ENCODE measurements around the gene EI24.

The EI24 gene

GRCh38 chr11:125583496-125583895, 14.2 kb downstream of the EI24 start:
- Histone ChIP-seq H3K4me1 (ENCODE audit: insufficient read depth, low read length) (no peaks in the 10 kb centered on the region), H3K27me3 (ENCODE audit: insufficient read depth, low read length) (no peaks in the 10 kb centered on the region), H3K36me3 (ENCODE audit: insufficient read depth, low read depth, low read length) (peaks cover 62% of the 10 kb centered on the region), H3K9ac (ENCODE audit: low read depth, low read length) (no peak overlapping the region), H3K4me3 (ENCODE audit: low read length) (no peak overlapping the region), H3K27ac (ENCODE audit: low read length) (no peak overlapping the region), H3K9me3 (ENCODE audit: insufficient read depth, low read depth, low read length) (no peaks in the 10 kb centered on the region)

- Histone ChIP-seq H3K4me3 (ENCODE audit: low read length) (no peak overlapping the region), H3K9me3 (ENCODE audit: insufficient read depth, low read depth, low read length) (no peaks in the 10 kb centered on the region), H3K4me1 (ENCODE audit: insufficient read depth, low read length) (no peaks in the 10 kb centered on the region), H3K9ac (ENCODE audit: low read depth, low read length) (no peak overlapping the region), H3K27me3 (ENCODE audit: insufficient read depth, low read length) (no peaks in the 10 kb centered on the region), H3K36me3 (ENCODE audit: insufficient read depth, low read depth, low read length) (peaks cover 42% of the 10 kb centered on the region), H3K27ac (ENCODE audit: low read length) (no peak overlapping the region)
Observed at GRCh38 chr11:125585487-125585886, 16.2 kb downstream of the EI24 start.

- Histone ChIP-seq H3K4me3 (ENCODE audit: low read length) (no peak overlapping the region), H3K27me3 (ENCODE audit: insufficient read depth, low read length) (no peaks in the 10 kb centered on the region), H3K9me3 (ENCODE audit: insufficient read depth, low read depth, low read length) (no peaks in the 10 kb centered on the region), H3K27ac (ENCODE audit: low read length) (no peak overlapping the region), H3K9ac (ENCODE audit: low read depth, low read length) (no peak overlapping the region), H3K36me3 (ENCODE audit: insufficient read depth, low read depth, low read length) (peaks cover 33% of the 10 kb centered on the region), H3K4me1 (ENCODE audit: insufficient read depth, low read length) (no peaks in the 10 kb centered on the region)
Observed at GRCh38 chr11:125586623-125587022, 17.3 kb downstream of the EI24 start.

DNA sequence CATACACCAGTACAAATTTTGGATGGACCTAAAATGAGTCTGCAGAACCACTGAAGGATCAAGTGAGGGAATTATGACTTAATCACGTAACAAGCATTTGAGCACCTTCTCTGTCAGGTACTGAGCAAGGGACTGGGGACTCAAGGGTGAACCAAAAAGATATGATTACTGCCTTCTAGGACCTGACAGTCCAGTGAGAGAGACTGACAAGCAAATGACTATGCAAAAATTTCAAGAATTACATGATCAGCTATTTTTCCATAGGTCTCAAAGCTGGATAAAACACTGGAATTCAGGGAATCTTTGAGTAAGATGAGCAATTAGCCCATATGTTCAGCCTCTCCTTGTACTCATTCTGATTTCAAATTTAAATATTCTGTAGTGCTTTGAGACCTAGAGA, 18.2 kb downstream of the EI24 start:
- H3K36me3 ChIP-seq (ENCODE audit: insufficient read depth, low read depth, low read length): peaks cover 25% of the 10 kb centered on the region
- no peak overlapping the region for H3K4me3 ChIP-seq (ENCODE audit: low read length)
- H3K9ac ChIP-seq (ENCODE audit: low read depth, low read length): 0 out of 2 replicates have a peak overlapping the region, but pooled peaks have one; percentile 7

GRCh38 chr11:125588505-125588904, 19.2 kb downstream of the EI24 start:
- Histone ChIP-seq H3K9ac (ENCODE audit: low read depth, low read length) (no peak overlapping the region), H3K27me3 (ENCODE audit: insufficient read depth, low read length) (no peaks in the 10 kb centered on the region), H3K4me3 (ENCODE audit: low read length) (no peak overlapping the region), H3K36me3 (ENCODE audit: insufficient read depth, low read depth, low read length) (peaks cover 14% of the 10 kb centered on the region), H3K4me1 (ENCODE audit: insufficient read depth, low read length) (peaks cover 2% of the 10 kb centered on the region; the same call in 1 of the 2 replicates), H3K27ac (ENCODE audit: low read length) (no peak overlapping the region), H3K9me3 (ENCODE audit: insufficient read depth, low read depth, low read length) (no peaks in the 10 kb centered on the region)

More for the DNA sequence above, 18.2 kb downstream of the EI24 start:
- H3K9me3 ChIP-seq (ENCODE audit: insufficient read depth, low read depth, low read length): no peaks in the 10 kb centered on the region
- no peaks in the 10 kb centered on the region for H3K4me1 ChIP-seq (ENCODE audit: insufficient read depth, low read length)
- no peak overlapping the region for H3K27ac ChIP-seq (ENCODE audit: low read length)
- H3K27me3 ChIP-seq (ENCODE audit: insufficient read depth, low read length): no peaks in the 10 kb centered on the region

GRCh38 chr11:125591649-125592304, 22.5 kb downstream of the EI24 start:
- H3K9ac ChIP-seq (ENCODE audit: low read depth, low read length): peak overlapping the region; percentile 98
- no peaks in the 10 kb centered on the region for H3K27me3 ChIP-seq (ENCODE audit: insufficient read depth, low read length)
- peak overlapping the region; percentile 98 for H3K4me3 ChIP-seq (ENCODE audit: low read length)
- H3K4me1 ChIP-seq (ENCODE audit: insufficient read depth, low read length): peaks cover 4% of the 10 kb centered on the region; the same call in 1 of the 2 replicates
- H3K27ac ChIP-seq (ENCODE audit: low read length): peak overlapping the region; percentile 74
- H3K9me3 ChIP-seq (ENCODE audit: insufficient read depth, low read depth, low read length): no peaks in the 10 kb centered on the region
- H3K36me3 ChIP-seq (ENCODE audit: insufficient read depth, low read depth, low read length): peaks cover 12% of the 10 kb centered on the region

GRCh38 chr11:125592305-125593113, 23.2 kb downstream of the EI24 start, which contains the start of gene STT3A:
Gene STT3A, plus strand, starts transcription at chr11:125592852. Its CDS starts 3,064 bp downstream, at chr11:125595916.
- H3K27me3 ChIP-seq (ENCODE audit: insufficient read depth, low read length): no peaks in the 10 kb centered on the region
- H3K9ac ChIP-seq (ENCODE audit: low read depth, low read length): peak within 1 kb of the TSS; percentile 98
- peaks cover 19% of the 10 kb centered on the region for H3K36me3 ChIP-seq (ENCODE audit: insufficient read depth, low read depth, low read length)
- H3K4me1 ChIP-seq (ENCODE audit: insufficient read depth, low read length): peaks cover 4% of the 10 kb centered on the region; the same call in 1 of the 2 replicates
- H3K27ac ChIP-seq (ENCODE audit: low read length): peak within 1 kb of the TSS; percentile 74
- no peaks in the 10 kb centered on the region for H3K9me3 ChIP-seq (ENCODE audit: insufficient read depth, low read depth, low read length)
- H3K4me3 ChIP-seq (ENCODE audit: low read length): peak within 1 kb of the TSS; percentile 98

GRCh38 chr11:125593114-125593820, 24.0 kb downstream of the EI24 start:
- Histone ChIP-seq H3K27ac (ENCODE audit: low read length) (peak overlapping the region; percentile 23), H3K4me3 (ENCODE audit: low read length) (peak overlapping the region; percentile 98)

DNA sequence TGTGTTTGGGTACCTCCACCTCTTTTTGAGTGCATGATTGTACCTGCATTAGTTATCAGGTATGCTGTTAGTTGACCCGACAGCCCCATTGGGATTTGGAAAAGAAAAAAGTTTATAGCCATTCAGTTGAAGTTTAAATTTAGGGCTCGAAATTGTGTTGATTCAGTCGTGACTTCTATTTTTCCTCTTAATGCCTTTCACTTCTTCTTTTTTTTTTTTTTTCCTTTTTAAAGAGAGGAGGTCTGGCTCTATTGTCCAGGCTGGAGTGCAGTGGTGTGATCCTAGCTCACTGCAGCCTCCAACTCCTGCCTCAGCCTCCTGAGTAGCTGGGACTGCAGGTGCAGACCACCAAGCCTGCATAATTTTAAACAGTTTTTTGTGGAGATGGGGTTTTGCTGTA, 25.7 kb downstream of the EI24 start:
- no peaks in the 10 kb centered on the region for H3K27me3 ChIP-seq (ENCODE audit: insufficient read depth, low read length)
- H3K4me3 ChIP-seq (ENCODE audit: low read length): no peak overlapping the region
- peaks cover 4% of the 10 kb centered on the region; the same call in 1 of the 2 replicates for H3K4me1 ChIP-seq (ENCODE audit: insufficient read depth, low read length)
- no peak overlapping the region for H3K9ac ChIP-seq (ENCODE audit: low read depth, low read length)
- H3K27ac ChIP-seq (ENCODE audit: low read length): no peak overlapping the region
- H3K36me3 ChIP-seq (ENCODE audit: insufficient read depth, low read depth, low read length): peaks cover 39% of the 10 kb centered on the region
- H3K9me3 ChIP-seq (ENCODE audit: insufficient read depth, low read depth, low read length): no peaks in the 10 kb centered on the region

More at GRCh38 chr11:125593114-125593820, 24.0 kb downstream of the EI24 start:
- peaks cover 4% of the 10 kb centered on the region; the same call in 1 of the 2 replicates for H3K4me1 ChIP-seq (ENCODE audit: insufficient read depth, low read length)
- H3K36me3 ChIP-seq (ENCODE audit: insufficient read depth, low read depth, low read length): peaks cover 27% of the 10 kb centered on the region
- H3K9me3 ChIP-seq (ENCODE audit: insufficient read depth, low read depth, low read length): no peaks in the 10 kb centered on the region
- no peaks in the 10 kb centered on the region for H3K27me3 ChIP-seq (ENCODE audit: insufficient read depth, low read length)
- H3K9ac ChIP-seq (ENCODE audit: low read depth, low read length): peak overlapping the region; percentile 88; the same call in 1 of the 2 replicates

GRCh38 chr11:125600663-125601062, 31.4 kb downstream of the EI24 start:
- Histone ChIP-seq H3K27me3 (ENCODE audit: insufficient read depth, low read length) (no peaks in the 10 kb centered on the region), H3K9ac (ENCODE audit: low read depth, low read length) (no peak overlapping the region), H3K4me1 (ENCODE audit: insufficient read depth, low read length) (no peaks in the 10 kb centered on the region), H3K4me3 (ENCODE audit: low read length) (no peak overlapping the region), H3K36me3 (ENCODE audit: insufficient read depth, low read depth, low read length) (peaks cover 90% of the 10 kb centered on the region), H3K27ac (ENCODE audit: low read length) (no peak overlapping the region), H3K9me3 (ENCODE audit: insufficient read depth, low read depth, low read length) (no peaks in the 10 kb centered on the region)

- Histone ChIP-seq H3K27ac (ENCODE audit: low read length) (no peak overlapping the region), H3K27me3 (ENCODE audit: insufficient read depth, low read length) (no peaks in the 10 kb centered on the region), H3K9me3 (ENCODE audit: insufficient read depth, low read depth, low read length) (no peaks in the 10 kb centered on the region), H3K36me3 (ENCODE audit: insufficient read depth, low read depth, low read length) (peaks cover 92% of the 10 kb centered on the region), H3K4me3 (ENCODE audit: low read length) (no peak overlapping the region), H3K9ac (ENCODE audit: low read depth, low read length) (no peak overlapping the region), H3K4me1 (ENCODE audit: insufficient read depth, low read length) (no peaks in the 10 kb centered on the region)
Observed at GRCh38 chr11:125603207-125603606, 33.9 kb downstream of the EI24 start.
